GM21515 (cell line): ENCODE measurements around the gene LRRC41.
"Not testable (repeated sequence)": the region's sequence is repeated elsewhere in the genome, so short reads cannot be mapped to it uniquely, and the experiment has no call there.

Source experiments
- ATAC-seq: cut with Tn5 transposase; IDR thresholded peaks from one replicate; pipeline ENCODE4 v1.9.1; 2021; ENCODE audit not compliant: unreplicated experiment

Gene LRRC41

DNA sequence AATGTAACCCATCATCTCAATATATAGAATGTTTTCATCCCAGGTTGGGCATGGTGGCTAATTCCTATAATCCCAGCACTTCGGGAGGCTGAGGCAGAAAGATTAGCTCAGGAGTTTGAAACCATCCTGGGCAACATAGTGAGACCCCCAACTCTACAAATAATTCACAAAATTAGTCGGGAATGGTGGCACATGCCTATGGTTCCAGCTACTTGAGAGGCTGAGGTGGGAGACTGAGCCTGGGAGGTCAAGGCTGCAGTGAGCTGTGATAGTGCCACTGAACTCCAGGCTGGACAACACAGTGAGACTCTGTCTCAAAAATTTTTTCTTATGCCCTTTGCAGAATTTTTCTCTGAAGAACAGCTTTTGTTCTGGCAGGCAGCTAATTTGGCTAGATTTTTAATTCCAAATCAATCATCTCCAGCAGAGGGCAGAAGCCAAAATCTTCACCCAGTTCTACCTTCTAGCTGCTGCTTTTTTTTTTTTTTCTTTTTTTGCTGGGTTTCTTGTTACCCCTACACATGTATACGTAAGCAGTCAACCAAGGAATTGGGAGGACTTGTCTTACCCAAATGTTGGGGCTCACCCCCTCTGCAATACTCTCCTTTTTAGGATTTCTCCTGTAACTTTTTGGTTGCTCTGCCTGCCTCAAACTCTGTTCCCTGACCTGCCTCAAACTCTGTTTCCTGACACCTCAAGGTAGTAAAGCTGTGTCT is 58.6 kb downstream of the LRRC41 start:
- no peak for ATAC-seq

- ATAC-seq, result not testable (repeated sequence)
Measured at GRCh38 chr1:46243831-46244230, 59.6 kb downstream of the LRRC41 start.

DNA sequence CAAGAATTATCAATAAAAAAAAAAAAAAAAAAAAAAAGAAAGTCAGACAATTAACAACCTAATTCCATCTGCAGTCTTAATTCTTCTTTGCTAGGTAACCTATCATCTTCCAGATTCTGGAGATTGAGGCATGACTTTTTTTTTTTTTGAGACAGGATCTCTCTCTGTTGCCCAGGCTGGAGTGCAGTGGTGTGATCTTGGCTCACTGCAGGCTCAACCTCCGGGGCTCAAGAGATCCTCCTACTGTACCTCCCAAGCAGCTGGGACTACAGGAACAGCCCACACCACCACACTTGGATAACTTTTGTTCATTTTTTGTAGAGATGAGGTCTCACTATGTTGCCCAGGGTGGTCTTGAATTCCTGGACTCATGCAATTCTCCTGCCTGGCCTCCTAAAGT is 60.5 kb downstream of the LRRC41 start:
- no peak for ATAC-seq

DNA sequence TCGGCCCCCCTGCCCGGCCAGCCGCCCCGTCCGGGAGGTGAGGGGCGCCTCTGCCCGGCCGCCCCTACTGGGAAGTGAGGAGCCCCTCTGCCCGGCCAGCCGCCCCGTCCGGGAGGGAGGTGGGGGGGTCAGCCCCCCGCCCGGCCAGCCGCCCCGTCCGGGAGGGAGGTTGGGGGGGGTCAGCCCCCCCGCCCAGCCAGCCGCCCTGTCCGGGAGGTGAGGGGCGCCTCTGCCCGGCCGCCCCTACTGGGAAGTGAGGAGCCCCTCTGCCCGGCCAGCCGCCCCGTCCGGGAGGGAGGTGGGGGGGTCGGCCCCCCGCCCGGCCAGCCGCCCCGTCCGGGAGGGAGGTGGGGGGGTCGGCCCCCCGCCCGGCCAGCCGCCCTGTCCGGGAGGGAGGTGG is 61.7 kb downstream of the LRRC41 start:
- ATAC-seq, result not testable (repeated sequence)

DNA sequence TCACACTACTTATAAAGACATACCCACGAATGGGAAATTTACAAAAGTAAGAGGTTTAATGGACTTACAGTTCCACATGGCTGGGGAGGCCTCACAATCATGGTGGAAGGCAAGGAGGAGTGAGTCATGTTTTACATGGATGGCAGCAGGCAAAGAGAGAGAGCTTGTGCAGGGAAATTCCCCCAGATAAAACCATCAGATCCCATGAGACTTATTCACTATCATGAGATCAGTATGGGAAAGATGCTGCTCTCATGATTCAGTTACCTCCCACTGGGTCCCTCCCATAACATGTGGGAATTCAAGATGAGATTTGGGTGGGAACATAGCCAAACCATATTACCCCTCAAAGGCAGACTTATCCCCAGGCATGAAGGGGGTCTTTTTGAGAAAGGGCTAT is 64.6 kb downstream of the LRRC41 start:
- ATAC-seq, result not testable (repeated sequence)

DNA sequence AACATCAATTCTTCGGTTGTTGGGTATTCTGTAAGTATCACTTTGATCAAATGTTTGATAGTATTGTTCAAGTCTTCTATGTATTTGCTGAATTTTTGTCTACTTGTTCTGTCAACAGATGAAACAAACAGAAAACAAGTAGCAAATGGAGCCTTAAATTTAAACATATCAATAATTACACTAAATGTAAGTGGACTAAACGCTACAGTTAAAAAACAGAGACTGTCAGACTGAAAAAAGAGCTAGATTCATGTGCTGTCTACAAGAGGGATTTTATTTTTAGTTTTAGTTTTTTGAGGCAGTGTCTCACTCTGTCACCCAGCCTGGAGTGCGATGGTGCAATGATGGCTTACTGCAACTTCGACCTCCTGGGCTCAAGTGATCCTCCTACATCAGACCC is 66.5 kb downstream of the LRRC41 start:
- no peak for ATAC-seq

DNA sequence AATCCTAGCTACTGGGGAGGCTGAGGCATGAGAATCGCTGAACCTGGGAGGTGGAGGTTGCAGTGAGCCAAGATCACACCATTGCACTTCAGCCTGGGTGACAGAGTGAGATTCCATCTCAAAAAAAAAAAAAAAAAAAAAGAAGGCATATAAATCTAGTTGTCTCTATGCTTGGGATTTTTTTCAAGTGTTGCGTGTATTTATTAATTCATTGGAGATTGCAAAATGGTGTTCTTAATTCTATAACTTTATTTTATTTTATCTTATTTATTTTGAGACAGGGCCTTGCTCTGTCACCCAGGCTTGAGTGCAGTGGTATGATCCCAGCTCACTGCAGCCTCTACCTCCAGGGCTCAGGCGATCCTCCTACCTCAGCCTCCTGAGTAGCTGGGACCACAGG is 72.2 kb downstream of the LRRC41 start:
- not testable (repeated sequence) for ATAC-seq
